HG03342 (cell line): ENCODE data around the gene USP20.

Source experiments
- ATAC-seq: cut with Tn5 transposase; IDR thresholded peaks from one replicate; pipeline ENCODE4 v1.9.1; 2021; ENCODE audit warnings: mild to moderate bottlenecking, moderate library complexity; ENCODE audit not compliant: unreplicated experiment

USP20 gene

GRCh38 chr9:129874261-129875101 is 39.2 kb downstream of the USP20 start:
- ATAC-seq: no peak

- ATAC-seq: no peak
These were observed 39.9 kb downstream of the USP20 start for GRCh38 chr9:129875181-129875611.

- no peak for ATAC-seq
These were observed 40.6 kb downstream of the USP20 start for GRCh38 chr9:129875687-129876395.

- ATAC-seq: no peak
These were observed 41.6 kb downstream of the USP20 start for GRCh38 chr9:129876815-129877214.

- no peak for ATAC-seq
These were observed 43.0 kb downstream of the USP20 start for GRCh38 chr9:129878291-129878690.

- no peak for ATAC-seq
These were observed 43.9 kb downstream of the USP20 start for GRCh38 chr9:129879103-129879699.

GRCh38 chr9:129879991-129880653 is 44.9 kb downstream of the USP20 start:
- ATAC-seq: no peak

- no peak for ATAC-seq
These were observed 45.6 kb downstream of the USP20 start for GRCh38 chr9:129880654-129881546.

GRCh38 chr9:129881547-129882324 is 46.5 kb downstream of the USP20 start:
- ATAC-seq: no peak

GRCh38 chr9:129884220-129885017 is 49.2 kb downstream of the USP20 start:
- peak; percentile 37 for ATAC-seq

- no peak for ATAC-seq
These were observed 49.9 kb downstream of the USP20 start for GRCh38 chr9:129885018-129885669.

GRCh38 chr9:129885670-129886106 is 50.4 kb downstream of the USP20 start:
- peak; percentile 26 for ATAC-seq

GRCh38 chr9:129886226-129887174 is 51.2 kb downstream of the USP20 start:
- ATAC-seq: no peak

GRCh38 chr9:129887334-129888292 is 52.4 kb downstream of the USP20 start:
- ATAC-seq: no peak

- peak; percentile 51 for ATAC-seq
These were observed 53.2 kb downstream of the USP20 start for GRCh38 chr9:129888293-129889121.
